ENCODE results near the gene C3.
"Not testable (repeated sequence)": the region's sequence is repeated elsewhere in the genome, so short reads cannot be mapped to it uniquely, and the experiment has no call there.

Gene C3

DNA sequence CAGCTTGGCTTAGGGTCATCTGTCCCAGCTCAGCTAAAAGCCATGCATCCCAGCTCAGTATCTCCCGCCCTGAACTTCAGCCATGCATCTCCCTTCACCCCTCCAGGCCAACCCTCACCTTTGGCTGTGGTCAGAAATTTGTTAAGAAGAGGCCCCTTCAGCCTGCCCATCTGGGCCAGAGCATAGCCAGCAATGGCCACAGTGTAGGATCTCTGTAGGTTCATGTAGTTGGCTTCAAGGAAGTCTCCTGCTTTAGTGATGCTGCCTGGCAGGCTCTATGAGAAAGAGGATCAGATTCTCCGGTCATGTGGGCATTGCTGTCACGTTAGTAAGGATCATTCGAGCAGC lies 33.8 kb downstream of the C3 start:
- no peak for DNase-seq

DNA sequence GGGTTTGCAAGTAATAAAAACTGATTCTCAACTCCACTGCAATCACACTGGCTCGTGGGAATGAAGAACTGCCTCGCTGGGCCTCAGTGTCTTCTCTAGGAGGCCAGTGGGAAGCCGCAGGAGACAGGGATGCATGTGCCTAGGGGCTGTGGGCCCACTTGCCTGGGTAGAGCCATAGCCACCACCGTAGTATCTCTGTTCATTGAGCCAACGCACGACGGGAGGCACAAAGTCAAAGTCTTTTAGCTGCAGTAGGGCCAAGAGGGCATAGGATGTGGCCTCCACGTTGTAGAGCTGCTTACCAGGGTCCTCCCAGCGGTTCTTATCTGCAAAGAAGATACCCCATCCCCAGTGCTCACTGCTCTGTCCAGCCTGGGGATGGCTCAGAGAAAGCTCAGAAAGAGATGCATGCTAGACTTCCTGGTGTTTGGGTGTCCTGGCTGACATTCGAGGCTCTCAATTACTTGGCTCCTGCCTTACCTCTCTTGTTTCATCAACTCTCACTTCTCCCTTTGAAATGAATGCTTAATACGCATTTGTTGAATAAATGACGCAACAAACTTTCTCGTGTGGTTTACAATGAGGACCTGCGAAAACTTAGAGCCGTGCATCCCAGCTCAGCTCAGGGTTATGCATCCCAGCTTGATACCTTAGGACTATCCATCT lies 34.4 kb downstream of the C3 start:
- DNase-seq = no peak

DNA sequence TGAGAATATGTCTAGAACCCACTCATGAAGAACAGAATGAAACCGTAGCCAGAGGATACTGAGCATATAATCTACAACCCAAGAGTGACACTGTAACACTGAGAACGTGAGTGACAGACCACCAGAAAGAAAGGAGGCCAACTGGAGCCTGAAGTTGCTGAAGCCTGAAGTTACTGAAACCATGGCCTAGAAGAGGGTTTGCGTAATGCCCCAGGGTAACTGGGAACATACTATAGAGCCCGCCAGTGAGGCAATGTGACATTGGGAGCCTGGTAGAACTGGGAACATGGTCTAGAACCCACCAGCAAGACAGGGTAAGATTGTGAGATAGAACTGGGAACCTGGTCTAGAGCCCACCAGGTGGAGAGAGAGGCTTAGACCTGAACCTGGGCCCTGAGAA lies 35.0 kb downstream of the C3 start:
- DNase-seq = no peak

DNA sequence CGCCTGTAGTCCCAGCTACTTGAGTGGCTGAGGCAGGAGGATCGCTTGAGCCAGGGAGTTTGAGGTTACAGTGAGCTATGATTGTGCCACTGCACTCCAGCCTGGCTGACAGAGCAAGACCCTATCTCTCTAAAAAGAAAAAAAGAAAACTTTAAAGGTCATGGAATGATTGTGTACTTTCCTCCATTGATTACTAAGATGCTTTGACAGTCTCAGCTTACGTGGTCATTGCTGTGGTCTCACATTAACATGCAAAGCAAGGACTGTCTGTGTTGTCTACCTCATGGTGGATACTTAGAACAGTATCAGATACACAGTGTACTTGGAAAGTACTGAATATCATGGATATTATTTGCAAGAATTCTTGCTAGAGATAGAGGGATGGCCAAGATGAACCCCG lies 36.5 kb downstream of the C3 start:
- DNase-seq = no peak

DNA sequence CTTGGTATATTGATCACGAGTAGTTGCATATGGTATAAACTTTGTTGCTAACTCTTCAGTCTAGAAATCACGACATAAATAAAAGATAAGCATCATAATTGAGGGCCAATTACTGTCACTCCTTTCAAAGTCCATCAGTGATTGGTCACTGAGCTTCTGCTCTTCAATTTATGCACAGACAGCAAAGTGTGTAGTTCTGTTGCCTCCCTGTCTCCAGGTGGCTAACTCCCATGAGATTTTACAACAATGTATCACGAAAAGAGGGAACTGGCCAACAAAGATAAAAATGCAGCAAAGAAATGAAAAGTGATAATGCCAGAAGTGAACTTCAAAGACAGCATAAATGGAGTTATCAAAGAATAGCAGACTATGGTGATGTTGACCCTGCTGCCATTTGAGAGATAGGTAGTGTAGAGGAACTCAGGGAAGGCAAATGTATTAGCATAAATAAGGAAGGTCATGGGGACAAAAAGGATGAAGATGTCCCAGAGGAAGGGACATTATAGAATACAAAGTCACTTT lies 37.8 kb downstream of the C3 start:
- DNase-seq = no peak

DNA sequence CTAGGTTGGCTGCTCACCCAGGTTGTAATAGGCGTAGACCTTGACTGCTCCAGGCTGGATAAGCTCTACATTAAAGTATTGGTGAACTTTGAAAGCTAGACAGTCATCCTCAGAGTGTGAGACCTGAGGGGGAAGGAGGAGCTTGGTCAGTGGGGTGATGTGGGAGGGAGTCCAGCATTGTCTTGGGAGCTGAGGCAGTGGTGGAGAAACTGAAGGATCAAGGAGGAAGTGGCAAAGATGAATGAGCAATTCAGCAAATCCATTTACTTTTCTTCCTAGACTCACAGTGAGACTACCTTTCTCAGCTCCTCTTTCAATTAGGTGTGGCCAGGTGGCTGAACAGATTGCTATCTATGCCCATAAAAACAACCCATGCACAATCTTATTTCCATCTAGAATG lies 40.3 kb downstream of the C3 start:
- DNase-seq = no peak

DNA sequence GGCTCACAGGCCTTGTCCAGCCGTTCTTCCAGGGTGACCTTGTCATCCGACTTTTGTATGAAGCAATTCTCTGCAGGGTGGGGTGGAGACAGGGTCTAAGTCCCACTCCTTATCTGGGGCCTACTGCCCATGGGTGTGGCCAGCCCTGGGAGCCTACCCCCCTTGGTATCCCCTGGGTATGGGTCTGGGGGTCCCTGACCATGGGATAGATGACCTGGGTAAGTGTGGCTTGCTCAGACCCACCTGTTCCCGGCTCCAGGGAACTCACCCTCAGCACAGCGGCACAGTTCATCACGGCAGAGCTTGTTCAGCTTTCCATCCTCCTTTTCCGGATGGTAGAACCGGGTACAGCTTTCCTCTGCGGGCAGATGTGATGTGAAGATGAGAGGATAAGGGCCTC lies 41.3 kb downstream of the C3 start:
- no peak for DNase-seq

DNA sequence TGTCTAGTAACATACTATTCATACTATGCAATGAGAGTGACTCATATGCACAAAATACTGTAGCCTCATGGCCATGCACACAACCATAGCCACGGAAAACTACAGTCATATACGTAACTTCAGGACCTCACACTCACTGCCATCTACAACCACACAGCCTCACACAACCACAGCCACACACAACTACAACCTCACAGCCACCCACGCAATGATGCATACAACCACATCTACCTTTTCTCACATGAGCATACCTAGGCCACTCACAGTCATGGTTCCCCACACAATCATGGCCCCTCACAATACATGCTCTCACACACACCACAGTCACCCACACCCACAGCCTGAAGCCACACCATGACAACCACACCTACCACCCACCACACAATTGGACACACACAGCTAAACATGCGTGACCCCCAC lies 41.8 kb downstream of the C3 start:
- DNase-seq = no peak

DNA sequence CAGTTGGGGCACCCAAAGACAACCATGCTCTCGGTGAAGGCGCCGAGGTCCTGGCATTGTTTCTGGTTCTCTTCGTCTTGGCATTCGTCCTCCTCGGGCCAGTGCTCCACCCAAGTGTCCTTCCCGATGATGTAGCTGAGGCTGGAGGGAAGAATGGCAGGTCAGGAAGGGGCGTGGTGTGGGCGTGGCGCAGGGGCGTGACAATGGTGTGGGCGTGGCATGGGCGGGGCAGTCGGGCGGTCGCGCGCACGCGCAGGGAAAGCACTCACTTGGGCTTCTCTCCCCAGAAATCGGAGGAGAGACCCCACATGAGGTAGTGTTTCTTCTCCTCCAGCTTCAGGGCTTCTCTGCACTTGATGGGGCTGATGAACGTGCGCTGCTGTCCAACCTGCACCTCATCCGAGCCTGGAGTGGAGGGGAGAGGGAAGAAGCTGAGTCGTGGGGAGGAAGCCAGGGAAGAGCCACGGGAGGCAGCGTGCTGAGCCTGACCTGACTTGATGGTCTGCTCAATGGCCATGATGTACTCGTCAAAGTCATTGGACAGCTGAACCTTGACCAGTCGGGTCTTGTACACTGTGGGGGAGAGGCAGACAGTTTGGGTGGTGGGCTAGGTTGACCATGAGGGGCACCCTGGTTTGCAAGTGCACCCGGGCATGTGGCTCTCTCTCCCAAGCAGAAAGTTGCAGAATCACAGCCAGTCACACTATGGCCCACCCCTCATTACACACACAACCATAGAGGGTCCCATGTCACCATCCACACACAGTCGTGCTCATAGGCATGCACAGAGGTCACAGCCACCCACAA lies 42.4 kb downstream of the C3 start:
- peak in 1 of 2 donors; percentile 37 for DNase-seq

DNA sequence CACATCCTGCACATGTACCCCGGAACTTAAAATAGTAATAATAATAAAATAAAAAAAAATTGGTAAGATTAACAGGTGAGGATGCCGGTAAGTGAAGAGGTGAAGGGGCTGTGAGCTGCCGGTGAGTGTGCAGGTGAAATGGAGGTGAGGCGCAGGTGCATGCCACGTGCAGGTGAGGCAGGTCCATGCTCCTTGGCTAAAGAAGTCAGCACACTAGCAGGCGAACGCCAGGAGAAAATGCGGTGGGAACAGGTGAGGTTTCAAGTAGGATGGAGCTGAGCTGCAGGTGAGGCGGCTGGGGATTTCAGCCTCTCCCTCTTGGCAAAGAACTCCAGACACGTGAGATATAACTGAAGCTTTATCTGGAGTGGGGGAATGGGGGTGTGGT lies 43.0 kb downstream of the C3 start:
- no peak for DNase-seq

DNA sequence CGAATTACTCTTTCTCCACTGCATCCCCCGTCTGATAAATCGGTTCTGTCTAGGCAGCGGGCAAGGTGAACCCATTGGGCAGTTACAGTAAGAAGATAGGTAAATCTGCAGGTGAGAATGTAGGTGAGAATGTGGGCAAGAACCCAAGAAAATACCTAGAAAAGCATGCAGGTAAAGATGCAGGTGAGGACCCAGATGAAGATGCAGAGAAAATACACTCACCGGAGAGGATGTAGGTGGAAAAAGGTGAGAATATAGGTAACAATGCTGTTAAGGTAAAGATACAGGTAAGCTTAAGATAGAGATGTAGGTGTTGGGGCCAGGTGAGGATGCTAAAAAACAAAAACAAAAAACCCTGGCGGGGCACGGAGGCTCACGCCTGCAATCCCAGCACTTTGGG lies 44.2 kb downstream of the C3 start:
- no peak for DNase-seq

DNA sequence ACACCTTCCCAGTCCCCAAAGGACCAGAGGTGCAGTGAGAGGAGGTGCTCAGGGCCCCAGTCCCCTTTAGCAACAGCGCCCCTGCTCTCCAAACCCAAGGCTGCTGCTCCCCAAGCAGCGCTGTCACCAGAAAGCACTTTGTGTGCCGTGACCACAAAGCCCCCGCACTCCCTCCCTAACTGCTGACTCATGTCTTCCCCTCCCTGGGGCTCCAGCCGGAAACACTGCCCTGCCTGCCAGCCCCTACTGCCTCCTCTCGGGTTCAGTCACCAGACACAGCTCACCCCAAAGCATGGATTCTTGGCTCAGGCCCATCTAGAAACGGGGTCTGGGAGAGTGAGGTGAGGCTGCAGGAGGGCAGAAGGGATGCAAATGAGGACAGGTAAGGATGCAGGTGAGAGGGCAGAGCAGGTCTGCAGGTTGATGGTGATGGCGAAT lies 45.6 kb downstream of the C3 start:
- peak; percentile 55 to 97 for DNase-seq

DNA sequence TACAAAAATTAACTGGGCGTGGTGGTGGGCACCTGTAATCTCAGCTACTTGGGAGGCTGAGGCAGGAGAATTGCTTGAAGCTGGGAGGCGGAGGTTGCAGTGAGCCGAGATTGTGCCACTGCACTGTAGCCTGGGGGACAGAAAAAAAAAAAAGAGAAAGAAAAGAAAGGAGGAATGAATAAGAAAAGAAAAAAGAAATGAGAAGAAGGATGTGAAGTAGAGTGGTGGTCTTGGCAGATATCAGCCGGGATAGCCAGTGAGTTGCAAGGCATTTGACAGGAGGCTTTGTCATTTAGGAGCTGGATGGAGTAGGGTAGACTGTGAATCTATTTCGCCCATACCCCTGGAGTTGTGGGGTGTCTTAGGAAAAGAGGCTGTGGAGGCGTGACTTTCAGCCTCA lies 46.0 kb downstream of the C3 start:
- not testable (repeated sequence) for DNase-seq

DNA sequence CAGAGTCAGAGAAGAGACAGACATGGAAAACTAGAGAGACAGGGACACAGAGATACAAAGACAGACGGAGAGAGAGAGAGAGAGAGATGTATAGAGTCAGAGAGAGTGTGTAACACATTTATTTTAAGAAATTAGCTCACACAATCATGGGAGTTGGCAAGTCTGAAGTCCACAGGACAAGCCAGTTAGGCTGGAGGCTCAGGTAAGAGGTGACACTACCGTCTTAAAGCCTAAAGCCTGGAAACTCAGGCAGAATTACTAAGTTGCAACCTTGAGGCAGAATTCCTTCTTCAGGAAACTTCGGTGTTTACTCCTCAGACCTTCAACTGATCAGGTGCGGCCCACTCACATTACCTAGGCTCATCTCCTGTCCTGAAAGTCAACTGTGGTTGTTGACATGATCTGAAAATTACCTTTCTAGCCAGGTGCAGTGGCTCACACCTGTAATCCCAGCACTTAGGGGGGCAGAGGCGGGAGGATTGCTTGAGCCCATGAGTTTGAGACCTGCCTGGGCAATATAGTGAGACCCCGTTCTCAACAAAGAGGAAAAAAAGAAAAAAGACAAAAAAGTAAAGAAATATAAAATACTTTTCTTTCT lies 47.7 kb downstream of the C3 start:
- no peak for DNase-seq

DNA sequence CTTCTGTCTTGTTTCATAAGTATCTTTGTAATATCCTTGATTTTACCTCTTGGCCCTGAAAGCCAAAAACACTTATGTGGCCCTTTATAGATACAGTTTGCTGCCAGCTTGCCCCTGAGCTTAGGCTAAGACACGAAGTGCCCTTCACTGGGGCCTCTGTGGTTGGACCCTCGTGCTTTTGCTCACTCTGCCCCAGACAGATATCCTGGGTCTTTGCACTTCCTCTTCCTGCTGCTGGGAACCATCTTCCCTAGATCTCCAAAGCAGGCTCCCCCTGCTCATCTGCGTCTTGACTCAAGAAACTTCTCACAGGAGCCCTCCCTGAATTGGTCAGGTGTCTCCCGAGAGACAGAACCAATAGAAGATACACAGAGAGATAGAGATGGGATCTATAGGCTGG lies 48.5 kb downstream of the C3 start:
- no peak for DNase-seq

DNA sequence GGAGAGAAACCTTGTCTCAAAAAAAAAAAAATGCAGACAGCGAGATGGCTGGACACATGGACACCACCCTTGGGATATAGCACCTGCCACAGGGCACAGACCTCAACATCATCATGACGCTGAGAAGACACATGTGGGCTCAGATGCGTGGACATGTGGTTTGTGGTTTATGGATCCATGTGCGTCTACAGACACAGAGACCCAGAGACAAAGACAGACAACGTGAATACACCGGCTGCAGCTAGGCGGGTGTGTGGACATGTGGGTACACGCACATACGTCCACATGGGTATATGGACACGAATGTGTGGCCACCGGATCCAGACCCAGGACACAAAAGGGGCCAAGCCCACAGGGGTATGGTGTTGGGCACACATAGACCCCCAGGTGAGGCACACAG lies 51.8 kb downstream of the C3 start:
- DNase-seq = no peak

DNA sequence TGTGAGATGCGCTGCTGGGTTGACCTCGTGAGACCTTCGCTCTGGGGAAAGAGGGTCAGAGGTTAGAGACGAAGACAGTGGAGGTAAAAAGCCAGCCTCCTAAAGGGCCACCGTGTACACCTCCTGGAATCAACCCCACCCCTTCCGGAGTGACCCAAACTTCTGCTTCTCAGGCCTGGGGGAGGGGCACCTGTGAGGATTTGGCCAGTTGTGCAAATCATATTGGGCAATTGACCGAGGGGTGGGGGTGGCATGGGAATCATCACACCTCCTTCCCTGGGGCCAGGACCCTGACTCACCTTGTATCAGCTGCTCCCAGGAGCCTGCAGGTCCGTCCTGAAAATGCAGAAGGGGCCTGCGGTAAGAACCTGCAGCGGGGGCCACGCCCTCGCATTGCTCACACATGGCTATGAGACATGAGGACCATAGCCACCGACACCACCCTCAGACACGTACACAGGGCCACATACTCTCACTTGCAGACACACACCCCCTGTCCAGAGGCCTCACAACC lies 53.3 kb downstream of the C3 start:
- DNase-seq = peak in 1 of 2 donors; percentile 15

DNA sequence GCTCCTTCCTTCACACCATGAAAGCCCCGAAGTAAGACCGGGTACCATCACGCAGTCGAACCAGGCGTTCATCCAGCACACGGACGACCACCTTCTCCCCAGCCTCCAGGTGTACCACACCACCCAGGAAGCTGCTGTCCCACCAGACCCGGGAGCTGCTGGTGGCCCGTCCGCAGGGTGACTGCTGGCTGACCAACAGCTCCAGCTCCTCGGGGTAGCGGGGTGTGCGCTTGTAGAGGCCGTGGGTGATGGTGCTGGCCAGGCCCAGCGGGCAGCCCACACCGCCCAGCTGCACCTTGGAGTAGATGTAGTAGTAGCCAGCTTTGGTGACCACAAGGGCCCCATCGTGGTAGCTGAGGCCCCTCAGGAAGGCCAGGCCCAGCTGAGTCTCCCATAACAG lies 55.5 kb downstream of the C3 start:
- DNase-seq = no peak

DNA sequence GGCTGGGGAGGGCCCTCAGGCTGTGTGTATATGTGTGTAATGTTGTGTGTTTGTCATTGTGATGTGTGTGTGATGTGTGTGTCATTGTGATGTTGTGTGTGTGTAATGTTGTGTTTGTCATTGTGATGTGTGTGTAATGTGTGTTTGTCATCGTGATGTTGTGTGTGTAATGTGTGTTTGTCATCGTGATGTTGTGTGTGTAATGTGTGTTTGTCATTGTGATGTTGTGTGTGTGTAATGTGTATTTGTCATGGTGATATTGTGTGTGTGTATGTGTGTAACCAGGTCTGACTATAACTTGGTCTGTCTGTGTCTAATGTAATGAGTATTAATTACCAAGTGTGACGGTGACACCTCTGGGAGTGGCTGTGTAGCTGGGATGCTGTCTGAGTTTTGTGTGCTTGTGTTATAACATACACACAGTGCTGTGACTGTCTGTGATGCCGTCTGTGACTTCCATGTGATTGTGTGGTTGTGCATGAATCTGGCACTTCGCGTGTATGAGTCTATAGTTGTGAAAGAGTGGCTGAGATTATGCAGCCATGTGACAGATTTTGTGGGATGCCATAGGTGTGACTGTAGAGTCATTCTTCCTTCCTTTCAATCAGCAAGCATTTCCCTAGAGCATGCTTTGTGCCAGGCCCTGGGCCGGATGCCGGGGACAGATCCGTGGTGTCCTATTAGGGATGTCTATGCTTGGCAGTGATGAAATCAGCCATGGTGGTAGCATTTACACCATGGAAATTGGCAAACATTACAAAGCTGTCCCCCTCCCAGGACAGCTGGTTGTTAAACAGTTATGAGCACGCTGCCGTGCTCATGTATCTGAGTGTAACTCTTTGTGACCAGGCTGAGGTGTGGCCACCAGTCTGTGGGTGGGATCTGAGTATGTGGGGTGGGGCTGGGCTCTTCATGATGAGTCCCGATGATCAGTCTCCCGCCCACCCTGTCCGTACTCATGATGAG lies 56.9 kb downstream of the C3 start:
- peak in 1 of 2 donors; percentile 15 for DNase-seq

DNA sequence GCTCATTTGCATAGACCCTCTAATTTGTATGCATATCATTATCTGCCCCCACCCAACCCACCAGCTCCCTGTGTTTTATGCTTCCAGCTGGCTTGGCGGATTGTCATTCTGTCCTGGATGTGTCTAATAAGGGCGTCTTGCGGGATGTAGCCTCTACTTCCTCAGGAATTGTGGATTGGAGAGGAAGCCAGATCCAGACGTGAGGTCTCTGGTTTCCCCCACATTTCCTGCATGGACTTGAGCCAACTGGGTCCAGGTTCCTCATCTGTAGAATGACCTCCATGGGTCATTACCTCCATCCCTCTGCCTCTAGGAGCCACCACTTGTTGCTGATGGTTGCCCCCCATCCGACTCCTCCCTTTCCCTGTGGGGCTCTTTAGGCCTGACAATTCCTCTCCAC lies 57.7 kb downstream of the C3 start:
- DNase-seq = no peak

DNA sequence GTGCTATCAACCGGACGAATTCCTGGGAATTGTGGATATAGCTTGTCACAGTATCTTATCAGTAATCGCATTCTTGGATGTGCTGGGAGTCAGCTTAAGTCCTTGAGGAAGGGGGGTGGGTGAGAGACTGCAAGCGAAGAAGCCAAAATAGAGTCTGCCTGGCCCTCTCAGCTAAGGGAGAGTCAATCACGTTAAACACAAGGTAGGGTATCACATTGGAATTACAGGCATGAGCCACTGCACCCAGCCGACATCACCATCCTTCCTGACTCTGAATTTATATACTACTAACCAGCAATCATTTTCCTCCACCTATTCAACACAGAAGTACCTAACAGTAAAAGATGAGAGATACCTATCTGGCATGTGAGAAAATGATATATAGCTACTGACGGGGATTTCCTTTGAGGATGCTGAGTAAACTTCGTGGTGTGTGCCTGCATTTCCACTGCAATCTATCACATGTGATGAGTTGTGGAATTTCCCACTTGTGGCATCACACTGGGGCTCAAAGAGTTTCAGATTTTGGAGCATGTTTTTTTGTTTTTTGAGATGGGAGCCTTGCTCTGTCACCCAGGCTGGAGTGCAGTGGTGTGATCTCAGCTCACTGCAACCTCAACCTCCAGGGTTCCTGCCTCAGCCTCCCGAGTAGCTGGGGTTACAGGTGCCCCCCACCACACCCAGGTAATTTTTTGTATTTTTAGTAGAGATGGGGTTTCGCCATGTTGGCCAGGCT lies 58.8 kb downstream of the C3 start:
- DNase-seq = peak in 1 of 2 donors; percentile 46

DNA sequence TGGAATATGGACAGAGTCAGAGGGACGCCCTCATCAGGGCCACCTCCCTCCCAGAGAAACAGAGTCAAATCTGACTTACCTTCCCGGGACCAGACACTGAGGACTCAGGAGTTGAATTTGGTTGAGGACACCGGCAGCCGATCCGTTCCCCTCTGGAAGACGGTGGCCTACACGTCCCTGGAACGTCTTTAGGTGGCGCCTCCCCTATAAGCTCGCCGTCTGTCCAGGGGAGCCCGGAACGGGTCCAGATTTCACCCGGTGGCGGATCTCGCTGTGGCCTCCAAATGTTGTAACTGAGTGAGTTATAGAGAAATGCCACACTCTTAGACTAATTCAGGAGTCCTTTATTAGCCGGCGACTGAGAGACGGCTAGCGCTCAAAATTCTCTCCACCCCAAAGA lies 59.5 kb downstream of the C3 start:
- DNase-seq = no peak
